Lower leg skin (tissue), 4 donors: ENCODE data around the gene HFM1. TPM values are rescaled to one million over a fixed set of nuclear protein-coding genes. Genes with fewer than 3 reads are reported as not detected.

Experiments used
- DNase-seq, 2 donors: peaks; one replicate each; pipeline ENCODE4 v3.0.0-alpha.2; 2019; ENCODE audit warnings: low spot score in 2 of 2
- H3K4me3 ChIP-seq: fragments of 200-600 bp; sonication (generic); 2 replicates; pipeline ENCODE4 v1.5.1; 2017; ENCODE audit warnings: mild to moderate bottlenecking, low read depth; ENCODE audit not compliant: poor library complexity, severe bottlenecking
- CTCF ChIP-seq, 3 donors: fragments of 450-650 bp; IDR thresholded peaks; one replicate each; pipeline ENCODE4 v1.5.1; 2016; ENCODE audit warnings: antibody characterized with exemption in 3 of 3, mild to moderate bottlenecking in 3 of 3, moderate library complexity in 2 of 3
- POLR2A ChIP-seq, 2 donors: fragments of 450-650 bp; IDR thresholded peaks; one replicate each; pipeline ENCODE4 v1.6.1; 2016 to 2017; ENCODE audit warnings: antibody characterized with exemption in 2 of 2, mild to moderate bottlenecking in 1 of 2, moderate library complexity in 1 of 2
- WGBS, 2 donors: methylation state at CpG; one replicate each; pipeline ENCODE4 v1.1.5; 2018; 5-methylcytosine and 5-hydroxymethylcytosine counted together
- intact Hi-C: fragments of 100-400 bp; cut with DNase I; formaldehyde crosslinking; loops from one replicate; pipeline ENCODE4 v1.15.0; 2023; ENCODE audit warnings: low total_unique reads
- total RNA-seq, 4 donors: library from RNA; depleted of rRNA; stranded (reverse); fragments of >200 nt; gene quantifications; one replicate each; pipeline ENCODE4 v1.1.0, GENCODE V29; 2016

The HFM1 gene
- total RNA-seq, 4 donors from 2014 or later: 0.11 to 0.29 (median 0.22) TPM; not detected in 1

GRCh38 chr1:91245435-91245834 lies 159.2 kb downstream of the HFM1 start:
- WGBS, 2 donors: 61 to 65% methylated on average over 3 of the region's 3 CpGs
- TF ChIP-seq CTCF (IDR thresholded peaks at IDR 0.05) (no peak), POLR2A (IDR thresholded peaks at IDR 0.05) (no peak)
- intact Hi-C loops: no loop called here

GRCh38 chr1:91244737-91245136 lies 159.9 kb downstream of the HFM1 start:
- intact Hi-C loops: no loop called here
- no peak for DNase-seq
- WGBS, 2 donors: 73 to 76% methylated on average over 2 of the region's 2 CpGs
- TF ChIP-seq POLR2A (IDR thresholded peaks at IDR 0.05): no peak
- TF ChIP-seq CTCF (IDR thresholded peaks at IDR 0.05): no peak
- H3K4me3 ChIP-seq: no peak overlapping the region

More at GRCh38 chr1:91245435-91245834, 159.2 kb downstream of the HFM1 start:
- H3K4me3 ChIP-seq: no peak overlapping the region
- DNase-seq: no peak

- no peak for TF ChIP-seq POLR2A (IDR thresholded peaks at IDR 0.05)
- TF ChIP-seq CTCF (IDR thresholded peaks at IDR 0.05): no peak
- intact Hi-C loops: no loop called here
- no peak overlapping the region for H3K4me3 ChIP-seq
- DNase-seq: no peak
Observed at GRCh38 chr1:91243171-91243570, 161.5 kb downstream of the HFM1 start.

- intact Hi-C loops: no loop called here
Observed at GRCh38 chr1:91234181-91234580, 170.5 kb downstream of the HFM1 start.

GRCh38 chr1:91226741-91227140 lies 177.9 kb downstream of the HFM1 start:
- no peak for DNase-seq
- 66 to 84% methylated on average over 7 of the region's 7 CpGs for WGBS, 2 donors
- intact Hi-C loops: no loop called here
- no peak overlapping the region for H3K4me3 ChIP-seq
- TF ChIP-seq POLR2A (IDR thresholded peaks at IDR 0.05): no peak
- TF ChIP-seq CTCF (IDR thresholded peaks at IDR 0.05): no peak

More at GRCh38 chr1:91234181-91234580, 170.5 kb downstream of the HFM1 start:
- DNase-seq: no peak
- no peak overlapping the region for H3K4me3 ChIP-seq
- no peak for TF ChIP-seq POLR2A (IDR thresholded peaks at IDR 0.05)
- no peak for TF ChIP-seq CTCF (IDR thresholded peaks at IDR 0.05)
- 59 to 70% methylated on average over 1 of the region's 1 CpG for WGBS, 2 donors

GRCh38 chr1:91224878-91225277 lies 179.8 kb downstream of the HFM1 start:
- H3K4me3 ChIP-seq: no peak overlapping the region
- TF ChIP-seq CTCF (IDR thresholded peaks at IDR 0.05) (no peak), POLR2A (IDR thresholded peaks at IDR 0.05) (no peak)
- whole genome bisulfite sequencing, 2 donors: 72 to 82% methylated on average over 4 of the region's 4 CpGs
- no peak for DNase-seq
- intact Hi-C loops: no loop called here
